ENCODE data around the gene PSMA5. TPM values are rescaled to one million over a fixed set of nuclear protein-coding genes. Genes with fewer than 3 reads are reported as not detected.
A peak's percentile ranks its signal among the peaks of the same experiment; 100 is the strongest.

The PSMA5 gene
- total and polyA plus RNA-seq, 2 of the 13 experiments (the other 11 are each of a cell fraction or from before 2014, with no cell fraction given) = 140 to 169 TPM

GRCh38 chr1:109392788-109393616 is 33.2 kb downstream of the PSMA5 start (continued):
- TF ChIP-seq ZBTB2 (CRISPR knock-in tag; IDR thresholded peaks at IDR 0.05; ENCODE audit: low read depth) (no peak), RELA (CRISPR knock-in tag; IDR thresholded peaks at IDR 0.05) (0 out of 2 replicates have a peak, but pooled peaks have one; percentile 62), NR1H2 (CRISPR knock-in tag; IDR thresholded peaks at IDR 0.05; ENCODE audit: borderline replicate concordance, low read depth) (no peak), TIGD3 (CRISPR knock-in tag; IDR thresholded peaks at IDR 0.05; ENCODE audit: borderline replicate concordance) (no peak), ZSCAN12 (CRISPR knock-in tag; IDR thresholded peaks at IDR 0.05) (0 out of 2 replicates have a peak, but pooled peaks have one; percentile 65), ZNF136 (CRISPR knock-in tag; IDR thresholded peaks at IDR 0.05; ENCODE audit: low read depth) (no peak; the same call in 1 of the 2 replicates), ZNF574 (CRISPR knock-in tag; IDR thresholded peaks at IDR 0.05) (peak; percentile 85), ZNF674 (CRISPR knock-in tag; IDR thresholded peaks at IDR 0.05; ENCODE audit: low read depth) (no peak), ZKSCAN1 (IDR thresholded peaks at IDR 0.05; ENCODE audit: low read length) (no peak), NR0B2 (CRISPR knock-in tag; IDR thresholded peaks at IDR 0.05) (no peak), PAXIP1 (CRISPR knock-in tag; conservative IDR thresholded peaks at IDR 0.05) (peak; percentile 97), ZNF800 (CRISPR knock-in tag; IDR thresholded peaks at IDR 0.05) (0 out of 2 replicates have a peak, but pooled peaks have one; percentile 25), IRF9 (CRISPR knock-in tag; IDR thresholded peaks at IDR 0.05; ENCODE audit: borderline replicate concordance) (no peak)
